Naive B cell (primary cell): ENCODE measurements around the gene SLC25A34. TPM values are rescaled to one million over a fixed set of nuclear protein-coding genes. Genes with fewer than 3 reads are reported as not detected.
"Not testable (repeated sequence)": the region's sequence is repeated elsewhere in the genome, so short reads cannot be mapped to it uniquely, and the experiment has no call there.

ENCODE experiments used
- ATAC-seq, 2 donors: fragments of 150-1000 bp; cut with Tn5 transposase; 2 replicates each; pipeline ENCODE4 v1.10.0; 2021; ENCODE audit warnings: low read depth in 2 of 2, mild to moderate bottlenecking in 2 of 2, moderate library complexity in 2 of 2
- DNase-seq: peaks from one replicate; pipeline ENCODE4 v3.0.0; 2022
- H3K27ac Mint-ChIP-seq, 6 donors: one replicate each; pipeline ENCODE4 v1.8.0; 2020 to 2022; ENCODE audit warnings: mild to moderate bottlenecking in 6 of 6, mixed read lengths in 6 of 6, moderate library complexity in 5 of 6, inconsistent platforms in 2 of 6
- H3K27me3 Mint-ChIP-seq, 3 donors: one replicate each; pipeline ENCODE4 v1.8.0; 2021 to 2022; ENCODE audit warnings: mixed read lengths in 3 of 3, mild to moderate bottlenecking in 1 of 3
- H3K36me3 Mint-ChIP-seq, 2 donors: one replicate each; pipeline ENCODE4 v1.8.0; 2020 to 2022; ENCODE audit warnings: mixed read lengths in 2 of 2, inconsistent platforms in 1 of 2, mild to moderate bottlenecking in 1 of 2
- H3K4me1 Mint-ChIP-seq, 3 donors: one replicate each; pipeline ENCODE4 v1.8.0; 2020 to 2022; ENCODE audit warnings: mixed read lengths in 3 of 3, inconsistent platforms in 1 of 3, mild to moderate bottlenecking in 1 of 3, moderate library complexity in 1 of 3
- H3K4me3 Mint-ChIP-seq, 8 donors: one replicate each; pipeline ENCODE4 v1.8.0; 2020 to 2022; ENCODE audit warnings: mild to moderate bottlenecking in 8 of 8, mixed read lengths in 8 of 8, moderate library complexity in 8 of 8, inconsistent platforms in 2 of 8
- H3K9me3 Mint-ChIP-seq, 7 donors: one replicate each; pipeline ENCODE4 v1.8.0; 2020 to 2022; ENCODE audit warnings: mixed read lengths in 7 of 7, mild to moderate bottlenecking in 5 of 7, inconsistent platforms in 2 of 7, moderate library complexity in 1 of 7
- polyA plus RNA-seq, 6 donors: library from polyadenylated mRNA; unstranded; fragments of 300-500 nt; fragmentation: Illumina TruSeq; gene quantifications; one replicate each; pipeline ENCODE4 v1.2.3, GENCODE V29; 2021; ENCODE audit warnings: low read depth in 6 of 6

The SLC25A34 gene
- polyA plus RNA-seq: 1 to 10 TPM in 1 of 6 donors, under 1 TPM in 1, not detected in 4; 0.73 to 1.3 TPM

GRCh38 chr1:15736038-15736891, at the start of gene SLC25A34:
Gene SLC25A34, plus strand, starts transcription at chr1:15736258. Its CDS starts 228 bp downstream, at chr1:15736486.
- H3K9me3 Mint-ChIP-seq: no peaks in the 10 kb centered on the region
- ATAC-seq (no peak), DNase-seq (no peak)
- peak within 1 kb of the TSS in 3 of 6 donors; percentile 49 to 75 (median 74) for H3K27ac Mint-ChIP-seq
- H3K4me1 Mint-ChIP-seq: peaks cover under 1 to 4% (median 3%) of the 10 kb centered on the region in 3 donors
- no peaks in the 10 kb centered on the region for H3K27me3 Mint-ChIP-seq
- H3K36me3 Mint-ChIP-seq: no peaks in the 10 kb centered on the region
- no peak within 1 kb of the TSS for H3K4me3 Mint-ChIP-seq

- Mint-ChIP-seq H3K27me3 (no peaks in the 10 kb centered on the region), H3K4me3 (peak overlapping the region in 2 of 8 donors; percentile 47 to 66), H3K4me1 (peaks cover 37 to 66% (median 50%) of the 10 kb centered on the region in 3 donors), H3K36me3 (no peaks in the 10 kb centered on the region), H3K9me3 (no peaks in the 10 kb centered on the region), H3K27ac (peak overlapping the region in 1 of 6 donors; percentile 81)
- ATAC-seq (no peak), DNase-seq (no peak)
Observed at GRCh38 chr1:15687446-15687845, 48.6 kb upstream of the SLC25A34 start.

DNA sequence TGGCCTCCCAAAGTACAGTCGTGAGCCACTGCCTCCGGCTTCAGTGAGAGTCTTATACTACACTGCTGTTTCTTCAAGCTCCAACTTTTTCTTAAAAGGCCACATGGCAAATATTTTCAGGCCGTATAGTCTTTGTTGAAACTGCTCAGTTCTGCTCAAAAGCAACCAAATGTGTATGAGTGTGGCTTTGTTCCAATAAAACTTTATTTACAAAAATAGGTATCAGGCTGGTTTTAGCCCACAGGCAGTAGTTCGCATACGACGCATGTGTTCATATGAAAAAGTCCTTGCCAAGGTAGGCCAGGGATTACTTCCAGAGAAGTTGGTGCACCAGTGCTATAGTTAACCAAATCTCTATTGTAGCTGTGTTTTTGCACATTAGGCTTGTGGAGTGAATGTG, 45.7 kb upstream of the SLC25A34 start:
- no peak overlapping the region for H3K4me3 Mint-ChIP-seq

DNA sequence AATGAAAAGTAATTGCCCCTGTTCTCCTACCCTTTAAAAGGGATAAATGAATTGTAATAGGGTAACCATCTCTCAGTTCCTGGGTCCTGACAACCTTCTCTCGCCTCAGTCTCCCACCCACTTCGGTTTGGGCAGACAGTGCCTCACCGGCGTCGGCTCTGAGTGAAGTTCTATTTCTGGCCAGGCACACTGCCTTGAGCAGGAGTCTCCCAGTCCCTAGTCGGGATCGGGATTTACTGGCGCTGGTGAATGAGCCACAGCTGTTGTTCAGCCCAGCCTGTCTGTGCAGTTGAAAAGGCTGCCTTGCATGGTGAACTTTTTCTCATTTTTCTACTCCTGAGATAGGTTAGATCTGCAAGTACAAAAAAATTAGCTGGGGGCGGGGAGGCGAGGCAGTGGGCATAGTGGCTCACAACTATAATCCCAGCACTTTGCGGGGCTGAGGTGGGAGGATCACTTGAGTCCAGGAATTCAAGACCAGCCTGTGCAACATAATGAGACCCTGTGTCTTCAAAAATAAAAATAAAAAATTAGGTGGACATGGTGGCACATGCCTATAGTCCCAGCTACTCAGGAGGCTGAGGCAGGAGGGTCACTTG, 44.5 kb upstream of the SLC25A34 start:
- H3K27me3 Mint-ChIP-seq: no peaks in the 10 kb centered on the region
- peak overlapping the region; percentile 31 to 86 (median 57) for H3K27ac Mint-ChIP-seq
- no peaks in the 10 kb centered on the region for H3K36me3 Mint-ChIP-seq
- H3K9me3 Mint-ChIP-seq: no peaks in the 10 kb centered on the region
- H3K4me1 Mint-ChIP-seq: peaks cover 31 to 65% (median 59%) of the 10 kb centered on the region in 3 donors
- DNase-seq: no peak
- no peak for ATAC-seq
- H3K4me3 Mint-ChIP-seq: no peak overlapping the region

More for the DNA sequence above, 45.7 kb upstream of the SLC25A34 start:
- H3K27me3 Mint-ChIP-seq: no peaks in the 10 kb centered on the region
- ATAC-seq (no peak), DNase-seq (no peak)
- H3K36me3 Mint-ChIP-seq: no peaks in the 10 kb centered on the region
- H3K4me1 Mint-ChIP-seq: peaks cover 36 to 64% (median 59%) of the 10 kb centered on the region in 3 donors
- H3K27ac Mint-ChIP-seq: peak overlapping the region in 2 of 6 donors; percentile 34 to 37
- no peaks in the 10 kb centered on the region for H3K9me3 Mint-ChIP-seq

GRCh38 chr1:15692121-15692682, 43.9 kb upstream of the SLC25A34 start:
- H3K36me3 Mint-ChIP-seq: no peaks in the 10 kb centered on the region
- H3K4me1 Mint-ChIP-seq: peaks cover 37 to 66% (median 59%) of the 10 kb centered on the region in 3 donors
- H3K27me3 Mint-ChIP-seq: no peaks in the 10 kb centered on the region
- no peaks in the 10 kb centered on the region for H3K9me3 Mint-ChIP-seq
- H3K4me3 Mint-ChIP-seq: no peak overlapping the region
- H3K27ac Mint-ChIP-seq: peak overlapping the region in 4 of 6 donors; percentile 31 to 81 (median 64)
- DNase-seq: no peak
- no peak for ATAC-seq

GRCh38 chr1:15693371-15693770, 42.7 kb upstream of the SLC25A34 start:
- H3K4me1 Mint-ChIP-seq: peaks cover 36 to 64% (median 60%) of the 10 kb centered on the region in 3 donors
- DNase-seq: no peak

DNA sequence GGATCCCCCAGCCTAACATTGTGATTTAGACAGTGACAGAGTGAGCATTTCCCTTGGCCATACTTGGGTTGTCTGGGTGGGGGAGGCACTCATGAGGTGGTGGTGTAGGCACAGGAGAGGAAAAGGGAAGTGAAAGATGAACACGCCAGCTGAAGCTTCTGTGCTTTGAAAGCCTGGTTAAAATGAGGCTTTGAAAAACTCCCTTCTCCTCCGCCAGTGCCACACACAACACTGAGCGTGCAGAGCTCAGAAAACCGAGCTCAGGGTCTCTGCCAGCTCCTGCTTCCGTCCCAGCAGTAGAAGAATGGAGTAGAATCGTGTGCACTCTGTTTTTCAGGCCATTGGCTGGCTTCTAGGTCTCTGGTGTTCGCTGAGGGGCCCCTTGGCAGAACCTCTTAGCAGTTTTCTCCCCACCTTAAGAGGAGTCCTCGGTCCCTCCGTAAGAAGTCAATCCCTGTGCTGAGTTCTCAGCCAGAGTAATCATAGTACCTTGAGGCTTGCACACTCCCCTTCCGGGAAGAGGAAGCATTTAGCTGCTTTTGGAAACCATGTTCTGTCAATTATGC, 39.0 kb upstream of the SLC25A34 start:
- Mint-ChIP-seq H3K36me3 (no peaks in the 10 kb centered on the region), H3K27ac (peak overlapping the region; percentile 72 to 99 (median 96)), H3K4me1 (peaks cover 42 to 75% (median 52%) of the 10 kb centered on the region in 3 donors), H3K4me3 (peak overlapping the region; percentile 79 to 92 (median 86)), H3K27me3 (no peaks in the 10 kb centered on the region), H3K9me3 (no peaks in the 10 kb centered on the region)
- DNase-seq (peak; percentile 86), ATAC-seq (peak; percentile 94)

More at GRCh38 chr1:15693371-15693770, 42.7 kb upstream of the SLC25A34 start:
- no peak overlapping the region for H3K4me3 Mint-ChIP-seq
- H3K27ac Mint-ChIP-seq: peak overlapping the region in 3 of 6 donors; percentile 20 to 46 (median 28)
- H3K27me3 Mint-ChIP-seq: no peaks in the 10 kb centered on the region
- H3K9me3 Mint-ChIP-seq: no peaks in the 10 kb centered on the region
- ATAC-seq: no peak
- H3K36me3 Mint-ChIP-seq: no peaks in the 10 kb centered on the region

- Mint-ChIP-seq H3K4me3 (peak overlapping the region in 5 of 8 donors; percentile 15 to 79 (median 55)), H3K36me3 (no peaks in the 10 kb centered on the region), H3K27me3 (no peaks in the 10 kb centered on the region), H3K9me3 (no peaks in the 10 kb centered on the region), H3K27ac (peak overlapping the region in 5 of 6 donors; percentile 42 to 95 (median 81)), H3K4me1 (peaks cover 38 to 74% (median 51%) of the 10 kb centered on the region in 3 donors)
- ATAC-seq: no peak
- DNase-seq: no peak
Observed at GRCh38 chr1:15698201-15698600, 37.9 kb upstream of the SLC25A34 start.

GRCh38 chr1:15699321-15699720, 36.7 kb upstream of the SLC25A34 start:
- peaks cover 44 to 71% (median 55%) of the 10 kb centered on the region in 3 donors for H3K4me1 Mint-ChIP-seq
- H3K4me3 Mint-ChIP-seq: peak overlapping the region in 1 of 8 donors; percentile 59
- H3K9me3 Mint-ChIP-seq, DNase-seq, H3K27me3 Mint-ChIP-seq, H3K36me3 Mint-ChIP-seq, ATAC-seq: not testable (repeated sequence)
- H3K27ac Mint-ChIP-seq: peak overlapping the region in 2 of 6 donors; percentile 65 to 94

GRCh38 chr1:15700508-15700907, 35.5 kb upstream of the SLC25A34 start:
- no peaks in the 10 kb centered on the region for H3K9me3 Mint-ChIP-seq
- peaks cover 40 to 66% (median 49%) of the 10 kb centered on the region in 3 donors for H3K4me1 Mint-ChIP-seq
- H3K4me3 Mint-ChIP-seq: peak overlapping the region in 3 of 8 donors; percentile 56 to 69 (median 56)
- ATAC-seq (no peak), DNase-seq (no peak)
- peaks cover 0 to 4% of the 10 kb centered on the region in 2 donors for H3K36me3 Mint-ChIP-seq
- H3K27ac Mint-ChIP-seq: peak overlapping the region in 3 of 6 donors; percentile 2 to 89 (median 58)
- H3K27me3 Mint-ChIP-seq: no peaks in the 10 kb centered on the region

DNA sequence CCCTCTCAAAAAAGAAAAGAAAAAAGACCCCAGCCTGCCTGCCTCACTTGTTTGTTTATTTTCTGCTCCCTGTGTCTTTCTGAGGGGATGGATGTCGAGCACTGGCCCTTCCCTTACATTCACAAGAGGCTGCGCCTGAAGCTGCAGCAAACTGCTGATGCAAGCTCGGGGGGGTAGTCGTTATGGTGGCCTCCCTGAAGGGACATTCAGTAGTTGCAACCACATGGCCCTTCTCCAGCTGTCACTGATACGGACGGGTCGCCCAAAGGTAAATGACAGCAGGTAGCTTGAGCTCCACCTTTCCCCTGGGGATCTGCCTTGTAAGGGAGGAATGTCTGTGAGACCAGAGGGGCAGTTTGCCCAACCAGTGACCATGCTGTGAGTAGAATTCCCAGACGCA, 34.3 kb upstream of the SLC25A34 start:
- H3K27me3 Mint-ChIP-seq: no peaks in the 10 kb centered on the region
- H3K27ac Mint-ChIP-seq: peak overlapping the region in 2 of 6 donors; percentile 36 to 57
- H3K9me3 Mint-ChIP-seq: no peaks in the 10 kb centered on the region
- H3K36me3 Mint-ChIP-seq: peaks cover 2 to 8% of the 10 kb centered on the region in 2 donors
- peaks cover 41 to 59% (median 46%) of the 10 kb centered on the region in 3 donors for H3K4me1 Mint-ChIP-seq
- ATAC-seq: no peak
- no peak overlapping the region for H3K4me3 Mint-ChIP-seq
- DNase-seq: no peak

GRCh38 chr1:15702722-15703550, 33.1 kb upstream of the SLC25A34 start:
- Mint-ChIP-seq H3K9me3 (no peaks in the 10 kb centered on the region), H3K36me3 (peaks cover 3 to 8% of the 10 kb centered on the region in 2 donors), H3K4me3 (no peak overlapping the region), H3K27ac (peak overlapping the region in 2 of 6 donors; percentile 56 to 73), H3K4me1 (peaks cover 34 to 55% (median 38%) of the 10 kb centered on the region in 3 donors), H3K27me3 (no peaks in the 10 kb centered on the region)
- ATAC-seq (no peak), DNase-seq (no peak)
